Astrocyte of the cerebellum (primary cell): ENCODE measurements around the gene SWSAP1.
A peak's percentile ranks its signal among the peaks of the same experiment; 100 is the strongest.

Experiments used
- DNase-seq: peaks from one replicate; pipeline ENCODE4 v3.0.0-alpha.2; 2011; ENCODE audit warnings: low read depth
- H3K4me3 ChIP-seq: 2 replicates; pipeline ENCODE4 v1.5.1; 2011; ENCODE audit warnings: mild to moderate bottlenecking, low read depth, low read length, moderate library complexity
- in situ Hi-C: cut with HindIII; loops from 2 replicates; pipeline ENCODE4 v1.10.0; 2017; ENCODE audit warnings: low sequenced_read_pairs
- TF ChIP-seq, protein P1 (sequence below): IDR thresholded peaks from 2 replicates; pipeline ENCODE4 v1.5.1; 2012; ENCODE audit warnings: low read length, low read depth, moderate library complexity, mild to moderate bottlenecking; ENCODE audit errors: missing control alignments

Gene SWSAP1

DNA sequence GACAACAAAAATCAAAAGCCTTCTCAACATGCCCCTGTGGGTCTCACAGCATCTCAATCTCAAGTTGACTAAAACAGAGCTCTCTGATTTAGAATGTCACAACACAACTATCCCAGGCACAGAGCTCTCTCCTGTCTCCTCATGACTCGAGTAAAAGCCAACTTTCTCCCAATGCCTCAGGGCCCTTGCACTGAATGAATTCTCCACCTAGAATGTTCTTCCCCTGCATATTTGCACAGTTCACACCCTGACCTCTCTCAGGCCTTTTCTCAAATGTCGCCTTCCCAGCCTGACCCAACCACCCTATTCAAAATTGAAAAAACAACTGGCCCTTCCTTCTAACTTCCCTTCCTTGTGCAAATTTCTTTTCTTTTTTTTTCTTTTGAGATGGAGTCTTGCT is 3.7 kb upstream of the SWSAP1 start:
- DNase-seq, result no peak
- H3K4me3 ChIP-seq, result no peak overlapping the region
- TF ChIP-seq, protein P1, sequence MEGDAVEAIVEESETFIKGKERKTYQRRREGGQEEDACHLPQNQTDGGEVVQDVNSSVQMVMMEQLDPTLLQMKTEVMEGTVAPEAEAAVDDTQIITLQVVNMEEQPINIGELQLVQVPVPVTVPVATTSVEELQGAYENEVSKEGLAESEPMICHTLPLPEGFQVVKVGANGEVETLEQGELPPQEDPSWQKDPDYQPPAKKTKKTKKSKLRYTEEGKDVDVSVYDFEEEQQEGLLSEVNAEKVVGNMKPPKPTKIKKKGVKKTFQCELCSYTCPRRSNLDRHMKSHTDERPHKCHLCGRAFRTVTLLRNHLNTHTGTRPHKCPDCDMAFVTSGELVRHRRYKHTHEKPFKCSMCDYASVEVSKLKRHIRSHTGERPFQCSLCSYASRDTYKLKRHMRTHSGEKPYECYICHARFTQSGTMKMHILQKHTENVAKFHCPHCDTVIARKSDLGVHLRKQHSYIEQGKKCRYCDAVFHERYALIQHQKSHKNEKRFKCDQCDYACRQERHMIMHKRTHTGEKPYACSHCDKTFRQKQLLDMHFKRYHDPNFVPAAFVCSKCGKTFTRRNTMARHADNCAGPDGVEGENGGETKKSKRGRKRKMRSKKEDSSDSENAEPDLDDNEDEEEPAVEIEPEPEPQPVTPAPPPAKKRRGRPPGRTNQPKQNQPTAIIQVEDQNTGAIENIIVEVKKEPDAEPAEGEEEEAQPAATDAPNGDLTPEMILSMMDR, result no peak
- in situ Hi-C loops, result no loop called here

DNA sequence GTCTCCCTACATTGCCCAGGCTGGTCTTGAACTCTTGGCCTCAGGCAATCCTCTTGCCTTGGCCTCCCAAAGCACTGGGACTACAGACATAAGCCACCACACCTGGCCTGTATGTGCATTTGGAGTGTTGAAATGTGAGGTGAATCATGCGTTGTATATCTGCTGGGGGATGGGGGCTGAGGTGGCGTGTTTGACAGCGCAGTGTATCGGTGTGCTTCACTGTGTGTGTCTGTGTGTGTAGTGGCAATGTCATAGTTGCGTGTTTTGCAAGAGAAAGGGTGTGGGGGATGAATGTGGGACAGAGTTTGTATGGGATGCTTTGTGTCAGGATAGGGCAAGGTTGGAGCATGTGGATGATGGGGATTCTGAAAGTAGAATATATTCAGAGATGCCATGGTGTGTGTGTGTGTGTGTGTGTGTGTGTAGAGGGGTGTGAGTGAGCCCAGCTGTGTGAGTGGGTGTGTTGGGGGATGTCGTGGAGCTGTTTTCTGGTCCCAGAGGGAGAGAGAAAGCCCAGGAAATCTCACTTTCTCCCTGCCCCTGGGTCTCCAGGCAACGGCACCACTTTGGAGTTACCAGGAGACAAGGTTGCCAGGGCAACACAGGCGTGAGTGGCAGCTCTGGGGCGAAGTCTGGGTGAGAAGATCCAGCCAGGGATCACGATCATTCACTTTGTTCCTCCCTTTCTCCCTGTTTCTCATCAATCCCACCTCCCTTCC is 1.1 kb upstream of the SWSAP1 start:
- in situ Hi-C loops, result no loop called here
- no peak for DNase-seq
- TF ChIP-seq, protein P1, result no peak
- no peak overlapping the region for H3K4me3 ChIP-seq

DNA sequence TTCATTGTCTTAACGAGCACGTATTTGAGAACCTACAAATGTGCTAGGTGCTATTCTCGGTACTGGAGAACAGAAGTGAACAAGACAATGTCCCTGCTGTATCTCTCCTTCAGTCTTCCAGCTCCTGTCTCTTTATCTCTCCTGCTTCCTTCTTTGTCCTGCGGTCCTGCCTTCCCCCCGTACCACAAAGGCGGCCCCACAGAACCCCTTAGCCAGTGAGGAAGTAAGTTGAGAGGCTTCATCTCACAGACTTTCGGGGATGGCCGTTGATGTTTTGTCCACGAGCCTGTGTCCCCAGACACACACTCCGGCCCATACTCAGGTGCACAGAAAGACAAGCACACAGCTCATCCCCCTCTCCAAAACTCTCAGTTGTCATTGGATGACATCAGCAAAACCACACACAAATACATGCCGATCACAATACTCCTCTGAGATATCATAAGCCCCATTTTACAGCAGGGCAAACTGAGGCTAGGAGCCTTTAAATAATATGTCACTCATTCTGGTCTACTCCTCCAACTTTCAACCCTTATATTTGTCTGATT is 507 bp upstream of the SWSAP1 start:
- no peak for DNase-seq
- in situ Hi-C loops, result no loop called here
- TF ChIP-seq, protein P1, result no peak
- peak overlapping the region; percentile 58 for H3K4me3 ChIP-seq

DNA sequence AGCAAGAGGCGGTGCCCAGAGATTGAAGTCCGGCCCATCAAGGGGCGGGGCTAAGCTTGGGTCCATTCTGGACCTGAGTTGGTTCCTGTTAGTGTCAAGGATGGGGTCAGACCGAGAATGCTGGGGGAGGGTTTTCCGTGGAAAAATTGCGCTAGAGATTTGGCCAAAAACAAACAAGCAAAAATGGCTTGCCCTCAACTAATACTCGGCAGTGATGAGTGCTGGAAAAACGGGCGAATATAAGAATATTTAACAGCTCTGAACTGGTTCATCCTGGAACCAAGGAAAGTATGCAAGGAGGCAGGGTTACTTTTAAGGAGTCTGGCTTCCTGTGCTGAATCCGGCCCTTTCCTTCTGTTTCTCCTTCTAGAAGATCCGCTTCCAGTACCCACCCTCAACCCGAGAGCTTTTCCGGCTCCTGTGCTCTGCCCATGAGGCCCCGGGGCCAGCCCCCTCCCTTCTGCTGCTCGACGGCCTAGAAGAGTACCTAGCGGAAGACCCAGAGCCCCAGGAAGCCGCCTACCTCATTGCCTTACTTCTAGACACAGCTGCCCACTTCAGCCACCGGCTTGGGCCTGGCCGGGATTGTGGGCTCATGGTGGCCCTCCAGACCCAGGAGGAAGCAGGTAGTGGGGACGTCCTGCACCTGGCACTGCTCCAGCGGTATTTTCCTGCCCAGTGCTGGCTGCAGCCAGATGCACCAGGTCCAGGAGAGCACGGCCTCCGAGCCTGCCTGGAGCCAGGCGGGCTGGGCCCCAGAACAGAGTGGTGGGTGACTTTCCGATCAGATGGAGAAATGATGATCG is 880 bp downstream of the SWSAP1 start:
- in situ Hi-C loops, result no loop called here
- TF ChIP-seq, protein P1, result no peak
- no peak for DNase-seq
- peak overlapping the region; percentile 58 for H3K4me3 ChIP-seq

DNA sequence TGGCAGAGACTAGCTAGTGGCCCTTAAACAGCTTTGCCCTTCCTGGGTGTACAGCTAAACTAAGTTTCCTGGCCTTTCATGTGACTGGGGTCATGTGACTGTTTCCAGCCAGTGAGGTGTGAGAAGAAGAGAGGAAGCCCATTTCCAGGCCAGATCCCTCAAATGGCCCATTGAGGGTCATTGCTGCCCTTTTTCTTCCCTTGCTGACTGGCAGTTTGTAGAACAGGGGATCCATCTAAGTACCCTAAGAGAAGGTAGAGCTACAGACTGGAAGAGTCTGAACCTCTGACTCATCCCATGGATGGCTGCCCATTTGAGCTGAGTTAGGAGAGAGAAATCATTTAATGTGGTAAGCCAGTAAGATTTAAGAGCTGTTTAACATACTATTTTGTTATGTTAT is 2.8 kb downstream of the SWSAP1 start:
- in situ Hi-C loops, result no loop called here
- peak; percentile 87 for DNase-seq
- H3K4me3 ChIP-seq, result no peak overlapping the region
- TF ChIP-seq, protein P1, result no peak

DNA sequence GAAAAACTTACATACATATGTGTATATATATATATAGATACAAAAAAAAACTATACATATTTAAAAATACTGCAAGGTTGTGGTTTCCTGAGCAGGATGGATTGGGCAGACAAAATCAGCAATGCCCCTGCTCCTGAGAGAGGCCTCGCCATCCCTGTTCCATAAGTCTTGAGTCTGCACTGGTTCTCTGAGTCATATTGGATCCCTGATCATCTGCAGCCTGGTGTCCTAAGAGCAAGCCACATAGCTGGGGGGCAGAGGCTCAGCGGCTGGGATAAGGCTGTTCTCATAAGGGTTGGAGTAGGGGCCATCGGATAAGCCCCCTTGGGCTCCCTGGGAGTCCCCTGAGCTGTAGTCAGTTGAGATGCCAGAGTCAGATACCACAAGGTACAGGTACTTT is 3.3 kb downstream of the SWSAP1 start:
- TF ChIP-seq, protein P1, result no peak
- no peak for DNase-seq
- no peak overlapping the region for H3K4me3 ChIP-seq
- in situ Hi-C loops, result no loop called here
